GM12878 (cell line): ENCODE measurements around the gene NPM3. TPM values are rescaled to one million over a fixed set of nuclear protein-coding genes. Genes with fewer than 3 reads are reported as not detected.

Source experiments
- ATAC-seq: fragments of 200-7000 bp; cut with Tn5 transposase; 3 replicates; pipeline ENCODE4 v1.9.1; 2020; ENCODE audit warnings: mild to moderate bottlenecking, moderate library complexity
- BruUV-seq: library from RNA; stranded (reverse); fragments of 400-500 nt; replicated peaks from 2 replicates; lab custom pipeline; 2021; lab: Mats Ljungman, UMichigan
- CTCF ChIA-PET: fragments of 300-600 bp; sonication (Branson Sonifier 250); formaldehyde crosslinking; extraction: SDS; loops from one replicate; lab custom pipeline; 2021; ENCODE audit warnings: inconsistent platforms; lab: Yijun Ruan, JAX
- POLR2A ChIA-PET: fragments of 350-600 bp; formaldehyde crosslinking; extraction: SDS; loops from one replicate; lab custom pipeline; 2021; ENCODE audit warnings: inconsistent platforms; lab: Charles Lee
- RAD21 ChIA-PET: fragments of 300-600 bp; sonication (Branson Sonifier 250); formaldehyde crosslinking; loops from one replicate; lab custom pipeline; 2023; ENCODE audit warnings: antibody characterized with exemption; ENCODE audit not compliant: unreplicated experiment; lab: Charles Lee
- SMC1A ChIA-PET: fragments of 300-600 bp; sonication (Branson Sonifier 250); formaldehyde crosslinking; loops from one replicate; lab custom pipeline; 2023; ENCODE audit not compliant: unreplicated experiment, uncharacterized antibody; lab: Charles Lee
- DNase-seq: peaks from one replicate; pipeline ENCODE4 v3.0.0-alpha.2; 2011; ENCODE audit warnings: low read depth, low spot score
- FAIRE-seq: peaks from 3 replicates; lab custom pipeline; 2011; peaks lifted over from hg19 to GRCh38; lab: Jason Lieb, UNC
- H2AFZ ChIP-seq: 2 replicates; pipeline ENCODE4 v1.6.0; 2011; ENCODE audit warnings: low read depth, low read length, control low read depth; ENCODE audit not compliant: control insufficient read depth
- H3K27ac ChIP-seq: 2 replicates; pipeline ENCODE4 v1.5.1; 2011; ENCODE audit warnings: control low read depth; ENCODE audit not compliant: control insufficient read depth, insufficient read depth
- H3K27me3 ChIP-seq, 2 experiments: replicated peaks in 1 of 2; 2 replicates each; pipeline versions ENCODE4 v1.6.0 to v1.6.1; 2011; ENCODE audit warnings: low read length in 1 of 2; ENCODE audit not compliant: control insufficient read depth in 2 of 2, insufficient read depth in 2 of 2
- H3K36me3 ChIP-seq, 2 experiments: 2 replicates each; pipeline ENCODE4 v1.5.1; 2011; ENCODE audit warnings: low read length in 1 of 2; ENCODE audit not compliant: control insufficient read depth in 2 of 2, insufficient read depth in 2 of 2
- H3K4me1 ChIP-seq: 2 replicates; pipeline ENCODE4 v1.6.1; 2011; ENCODE audit warnings: mild to moderate bottlenecking, low read length, moderate library complexity, mixed read lengths; ENCODE audit not compliant: control insufficient read depth, insufficient read depth
- H3K4me2 ChIP-seq: 2 replicates; pipeline ENCODE4 v1.6.0; 2011; ENCODE audit warnings: control low read depth; ENCODE audit not compliant: control insufficient read depth, insufficient read depth
- H3K4me3 ChIP-seq: fragments of 200-600 bp; sonication (generic); 2 replicates; pipeline ENCODE4 v1.5.1; 2016
- H3K79me2 ChIP-seq: 2 replicates; pipeline ENCODE4 v1.6.0; 2011; ENCODE audit warnings: low read length; ENCODE audit not compliant: control insufficient read depth, insufficient read depth
- H3K9ac ChIP-seq: 2 replicates; pipeline ENCODE4 v1.8.0; 2011; ENCODE audit warnings: low read length, control low read depth, mixed read lengths; ENCODE audit not compliant: control insufficient read depth, insufficient read depth
- H3K9me3 ChIP-seq: replicated peaks from 3 replicates; pipeline ENCODE4 v1.5.1; 2011; ENCODE audit warnings: mild to moderate bottlenecking, low read length; ENCODE audit not compliant: control insufficient read depth, insufficient read depth
- H4K20me1 ChIP-seq: 2 replicates; pipeline ENCODE4 v1.6.0; 2011; ENCODE audit not compliant: control insufficient read depth, insufficient read depth
- MXI1 ChIP-seq: fragments of 150-350 bp; IDR thresholded peaks from 2 replicates; pipeline ENCODE4 v1.6.1; 2011; ENCODE audit warnings: low read depth, mild to moderate bottlenecking, inconsistent platforms, low read length, improper control_type of control experiment
- NFIC ChIP-seq: IDR thresholded peaks from 2 replicates; pipeline ENCODE4 v1.6.1; 2012; ENCODE audit warnings: low read depth, mild to moderate bottlenecking, inconsistent platforms, low read length, moderate library complexity
- NR2C2 ChIP-seq: IDR thresholded peaks from 2 replicates; pipeline ENCODE4 v1.6.1; 2011; ENCODE audit warnings: borderline replicate concordance, low read depth; ENCODE audit not compliant: control insufficient read depth, insufficient read length
- PAX5 ChIP-seq: IDR thresholded peaks from 2 replicates; pipeline ENCODE4 v1.6.1; 2011; ENCODE audit warnings: low read depth, low read length, borderline replicate concordance
- POLR2AphosphoS2 ChIP-seq: IDR thresholded peaks from 2 replicates; pipeline ENCODE4 v1.6.1; 2011; ENCODE audit warnings: low read depth, mild to moderate bottlenecking, low read length, improper control_type of control experiment, moderate library complexity
- POLR2AphosphoS5 ChIP-seq: IDR thresholded peaks from 2 replicates; pipeline ENCODE4 v1.6.1; 2011; ENCODE audit warnings: mild to moderate bottlenecking, low read length, inconsistent platforms
- SMARCA5 ChIP-seq: fragments of 450-650 bp; IDR thresholded peaks from 2 replicates; pipeline ENCODE4 v1.6.1; 2017; ENCODE audit warnings: mild to moderate bottlenecking
- SRF ChIP-seq, 2 experiments: IDR thresholded peaks; 2 replicates each; pipeline ENCODE4 v1.6.1; 2011; ENCODE audit warnings: low read depth in 2 of 2, low read length in 2 of 2, mild to moderate bottlenecking in 1 of 2, moderate library complexity in 1 of 2
- WGBS: methylation state at CpG from one replicate; pipeline ENCODE4 v1.1.6; 2016; ENCODE audit warnings: low lambda C conversion rate; ENCODE audit not compliant: insufficient replicate concordance, insufficient coverage; ENCODE audit errors: missing lambda C conversion rate; 5-methylcytosine and 5-hydroxymethylcytosine counted together
- in situ Hi-C: fragments of 300-500 bp; cut with MboI; formaldehyde crosslinking; loops from 9 replicates; pipeline ENCODE4 v1.14.3; 2018; ENCODE audit warnings: mixed read lengths
- intact Hi-C: fragments of 100-400 bp; cut with micrococcal nuclease; formaldehyde crosslinking; loops from one replicate; pipeline ENCODE4 v1.14.2; 2022; ENCODE audit not compliant: unreplicated experiment
- polyA plus RNA-seq, 11 experiments: library from polyadenylated mRNA; depleted of rRNA in 4 of 11; unstranded in 6 of 11; stranded (reverse) in 5 of 11; fragments of >200 nt; fragmentation: Nextera tagmentation in 4 of 11; fragmentation: Illumina TruSeq in 1 of 11; extraction: Ambion mirVana in 4 of 11; extraction: Trizol in 1 of 11; gene quantifications; 1 replicate in 1 of 11; 2 replicates in 10 of 11; pipeline versions ENCODE4 v1.2.1 to v1.2.3, GENCODE V29; 2011 to 2016; ENCODE audit warnings: inconsistent platforms in 2 of 11, missing spikeins in 2 of 11, low read depth in 1 of 11
- total RNA-seq, 4 experiments: library from RNA; depleted of rRNA in 3 of 4; stranded (reverse); fragments of >200 nt in 3 of 4; fragmentation: Illumina TruSeq in 1 of 4; extraction: Trizol in 1 of 4; gene quantifications; 2 replicates each; pipeline versions ENCODE4 v1.2.1 to v1.2.3, GENCODE V29; 2013 to 2021
- TF ChIP-seq, protein P1 (sequence below): fragments of 450-650 bp; IDR thresholded peaks from 2 replicates; pipeline ENCODE4 v1.6.1; 2017; ENCODE audit warnings: mild to moderate bottlenecking, low read depth, inconsistent platforms; ENCODE audit not compliant: poor library complexity, severe bottlenecking
- TF ChIP-seq, protein P2 (sequence below): fragments of 450-650 bp; IDR thresholded peaks from 2 replicates; pipeline ENCODE4 v1.6.1; 2016; ENCODE audit warnings: mild to moderate bottlenecking, moderate library complexity, borderline replicate concordance
- TF ChIP-seq, protein P3 (sequence below): IDR thresholded peaks from 2 replicates; pipeline ENCODE4 v1.6.1; 2012; ENCODE audit warnings: low read length, inconsistent platforms
- TF ChIP-seq, protein P4 (sequence below): IDR thresholded peaks from 2 replicates; pipeline ENCODE4 v1.6.1; 2011; ENCODE audit warnings: low read depth, mild to moderate bottlenecking, low read length, moderate library complexity, borderline replicate concordance; ENCODE audit errors: extremely low read depth
- TF ChIP-seq, protein P5 (sequence below), 3 experiments: IDR thresholded peaks in 2 of 3; conservative IDR thresholded peaks in 1 of 3; 2 replicates each; pipeline ENCODE4 v1.5.1; 2011; ENCODE audit warnings: low read depth in 3 of 3, low read length in 3 of 3, mild to moderate bottlenecking in 3 of 3, control low read depth in 2 of 3, moderate library complexity in 2 of 3, inconsistent platforms in 1 of 3, mixed read lengths in 1 of 3; ENCODE audit not compliant: control insufficient read depth in 2 of 3, insufficient read depth in 1 of 3; ENCODE audit errors: extremely low read depth in 1 of 3

Gene NPM3
- total and polyA plus RNA-seq, 10 of the 15 experiments (the other 5 are each of a cell fraction or from before 2014, with no cell fraction given) = 13.0 to 171 (median 93.3) TPM

DNA sequence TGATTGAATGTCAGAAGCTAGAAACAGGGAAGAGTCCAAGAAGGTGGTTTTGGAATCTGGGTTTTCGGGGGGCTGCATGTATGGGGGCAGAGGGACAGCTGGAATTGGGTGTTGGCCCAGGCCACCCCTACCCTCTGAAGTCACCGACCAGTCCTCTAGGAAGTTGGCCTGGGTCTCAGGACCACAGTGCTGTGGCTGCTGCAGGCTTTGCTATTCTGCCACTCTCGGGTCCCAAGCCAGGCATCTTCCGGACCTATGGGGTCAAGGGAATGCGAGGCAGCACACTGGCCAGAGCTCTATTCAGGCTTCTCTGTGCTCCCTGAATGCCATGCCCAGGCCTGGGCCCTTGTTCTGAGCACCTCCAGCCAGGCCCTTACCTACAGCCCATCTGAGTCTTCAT lies 20.5 kb downstream of the NPM3 start:
- no peak for FAIRE-seq
- Histone ChIP-seq H3K79me2 (no peaks in the 10 kb centered on the region), H3K4me2 (no peak overlapping the region), H3K4me1 (no peaks in the 10 kb centered on the region), H3K36me3 (no peaks in the 10 kb centered on the region), H3K27ac (no peak overlapping the region), H2AFZ (no peak overlapping the region), H3K9ac (no peak overlapping the region), H4K20me1 (no peaks in the 10 kb centered on the region), H3K27me3 (peaks cover 0 to 3% of the 10 kb centered on the region in 2 experiments; a peak in 3 of 4 replicates), H3K4me3 (no peak overlapping the region), H3K9me3 (no peaks in the 10 kb centered on the region)
- ChIA-PET RAD21 (no interaction called here), CTCF (interaction anchor here (0.7 to 1.2 kb wide), 2 partner anchors 10 to 45 kb away, joined by 3 read pairs; no protein-coding TSS in a partner anchor), POLR2A (no interaction called here), SMC1A (no interaction called here)
- no peak for ATAC-seq
- 58% methylated on average over 5 of the region's 5 CpGs for WGBS
- DNase-seq = no peak
- intact Hi-C loops = no loop called here
- BruUV-seq = no TSS peak
- in situ Hi-C loops = no loop called here
- no peak for TF ChIP-seq POLR2AphosphoS5
- TF ChIP-seq, protein P1, sequence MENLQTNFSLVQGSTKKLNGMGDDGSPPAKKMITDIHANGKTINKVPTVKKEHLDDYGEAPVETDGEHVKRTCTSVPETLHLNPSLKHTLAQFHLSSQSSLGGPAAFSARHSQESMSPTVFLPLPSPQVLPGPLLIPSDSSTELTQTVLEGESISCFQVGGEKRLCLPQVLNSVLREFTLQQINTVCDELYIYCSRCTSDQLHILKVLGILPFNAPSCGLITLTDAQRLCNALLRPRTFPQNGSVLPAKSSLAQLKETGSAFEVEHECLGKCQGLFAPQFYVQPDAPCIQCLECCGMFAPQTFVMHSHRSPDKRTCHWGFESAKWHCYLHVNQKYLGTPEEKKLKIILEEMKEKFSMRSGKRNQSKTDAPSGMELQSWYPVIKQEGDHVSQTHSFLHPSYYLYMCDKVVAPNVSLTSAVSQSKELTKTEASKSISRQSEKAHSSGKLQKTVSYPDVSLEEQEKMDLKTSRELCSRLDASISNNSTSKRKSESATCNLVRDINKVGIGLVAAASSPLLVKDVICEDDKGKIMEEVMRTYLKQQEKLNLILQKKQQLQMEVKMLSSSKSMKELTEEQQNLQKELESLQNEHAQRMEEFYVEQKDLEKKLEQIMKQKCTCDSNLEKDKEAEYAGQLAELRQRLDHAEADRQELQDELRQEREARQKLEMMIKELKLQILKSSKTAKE = no peak
- no peak for TF ChIP-seq PAX5
- TF ChIP-seq MXI1 = no peak
- no peak for TF ChIP-seq NR2C2
- no peak for TF ChIP-seq SMARCA5
- TF ChIP-seq, protein P2, sequence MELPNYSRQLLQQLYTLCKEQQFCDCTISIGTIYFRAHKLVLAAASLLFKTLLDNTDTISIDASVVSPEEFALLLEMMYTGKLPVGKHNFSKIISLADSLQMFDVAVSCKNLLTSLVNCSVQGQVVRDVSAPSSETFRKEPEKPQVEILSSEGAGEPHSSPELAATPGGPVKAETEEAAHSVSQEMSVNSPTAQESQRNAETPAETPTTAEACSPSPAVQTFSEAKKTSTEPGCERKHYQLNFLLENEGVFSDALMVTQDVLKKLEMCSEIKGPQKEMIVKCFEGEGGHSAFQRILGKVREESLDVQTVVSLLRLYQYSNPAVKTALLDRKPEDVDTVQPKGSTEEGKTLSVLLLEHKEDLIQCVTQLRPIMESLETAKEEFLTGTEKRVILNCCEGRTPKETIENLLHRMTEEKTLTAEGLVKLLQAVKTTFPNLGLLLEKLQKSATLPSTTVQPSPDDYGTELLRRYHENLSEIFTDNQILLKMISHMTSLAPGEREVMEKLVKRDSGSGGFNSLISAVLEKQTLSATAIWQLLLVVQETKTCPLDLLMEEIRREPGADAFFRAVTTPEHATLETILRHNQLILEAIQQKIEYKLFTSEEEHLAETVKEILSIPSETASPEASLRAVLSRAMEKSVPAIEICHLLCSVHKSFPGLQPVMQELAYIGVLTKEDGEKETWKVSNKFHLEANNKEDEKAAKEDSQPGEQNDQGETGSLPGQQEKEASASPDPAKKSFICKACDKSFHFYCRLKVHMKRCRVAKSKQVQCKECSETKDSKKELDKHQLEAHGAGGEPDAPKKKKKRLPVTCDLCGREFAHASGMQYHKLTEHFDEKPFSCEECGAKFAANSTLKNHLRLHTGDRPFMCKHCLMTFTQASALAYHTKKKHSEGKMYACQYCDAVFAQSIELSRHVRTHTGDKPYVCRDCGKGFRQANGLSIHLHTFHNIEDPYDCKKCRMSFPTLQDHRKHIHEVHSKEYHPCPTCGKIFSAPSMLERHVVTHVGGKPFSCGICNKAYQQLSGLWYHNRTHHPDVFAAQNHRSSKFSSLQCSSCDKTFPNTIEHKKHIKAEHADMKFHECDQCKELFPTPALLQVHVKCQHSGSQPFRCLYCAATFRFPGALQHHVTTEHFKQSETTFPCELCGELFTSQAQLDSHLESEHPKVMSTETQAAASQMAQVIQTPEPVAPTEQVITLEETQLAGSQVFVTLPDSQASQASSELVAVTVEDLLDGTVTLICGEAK = no peak
- TF ChIP-seq, protein P3, sequence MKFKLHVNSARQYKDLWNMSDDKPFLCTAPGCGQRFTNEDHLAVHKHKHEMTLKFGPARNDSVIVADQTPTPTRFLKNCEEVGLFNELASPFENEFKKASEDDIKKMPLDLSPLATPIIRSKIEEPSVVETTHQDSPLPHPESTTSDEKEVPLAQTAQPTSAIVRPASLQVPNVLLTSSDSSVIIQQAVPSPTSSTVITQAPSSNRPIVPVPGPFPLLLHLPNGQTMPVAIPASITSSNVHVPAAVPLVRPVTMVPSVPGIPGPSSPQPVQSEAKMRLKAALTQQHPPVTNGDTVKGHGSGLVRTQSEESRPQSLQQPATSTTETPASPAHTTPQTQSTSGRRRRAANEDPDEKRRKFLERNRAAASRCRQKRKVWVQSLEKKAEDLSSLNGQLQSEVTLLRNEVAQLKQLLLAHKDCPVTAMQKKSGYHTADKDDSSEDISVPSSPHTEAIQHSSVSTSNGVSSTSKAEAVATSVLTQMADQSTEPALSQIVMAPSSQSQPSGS = no peak
- TF ChIP-seq, protein P4, sequence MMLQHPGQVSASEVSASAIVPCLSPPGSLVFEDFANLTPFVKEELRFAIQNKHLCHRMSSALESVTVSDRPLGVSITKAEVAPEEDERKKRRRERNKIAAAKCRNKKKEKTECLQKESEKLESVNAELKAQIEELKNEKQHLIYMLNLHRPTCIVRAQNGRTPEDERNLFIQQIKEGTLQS = no peak
- no peak for TF ChIP-seq POLR2AphosphoS2
- no peak for TF ChIP-seq NFIC
- TF ChIP-seq, protein P5, sequence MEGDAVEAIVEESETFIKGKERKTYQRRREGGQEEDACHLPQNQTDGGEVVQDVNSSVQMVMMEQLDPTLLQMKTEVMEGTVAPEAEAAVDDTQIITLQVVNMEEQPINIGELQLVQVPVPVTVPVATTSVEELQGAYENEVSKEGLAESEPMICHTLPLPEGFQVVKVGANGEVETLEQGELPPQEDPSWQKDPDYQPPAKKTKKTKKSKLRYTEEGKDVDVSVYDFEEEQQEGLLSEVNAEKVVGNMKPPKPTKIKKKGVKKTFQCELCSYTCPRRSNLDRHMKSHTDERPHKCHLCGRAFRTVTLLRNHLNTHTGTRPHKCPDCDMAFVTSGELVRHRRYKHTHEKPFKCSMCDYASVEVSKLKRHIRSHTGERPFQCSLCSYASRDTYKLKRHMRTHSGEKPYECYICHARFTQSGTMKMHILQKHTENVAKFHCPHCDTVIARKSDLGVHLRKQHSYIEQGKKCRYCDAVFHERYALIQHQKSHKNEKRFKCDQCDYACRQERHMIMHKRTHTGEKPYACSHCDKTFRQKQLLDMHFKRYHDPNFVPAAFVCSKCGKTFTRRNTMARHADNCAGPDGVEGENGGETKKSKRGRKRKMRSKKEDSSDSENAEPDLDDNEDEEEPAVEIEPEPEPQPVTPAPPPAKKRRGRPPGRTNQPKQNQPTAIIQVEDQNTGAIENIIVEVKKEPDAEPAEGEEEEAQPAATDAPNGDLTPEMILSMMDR (IDR thresholded peaks at IDR 0.05 in 2 of 3, conservative IDR thresholded peaks at IDR 0.05 in 1 of 3; ENCODE audit: control insufficient read depth in 2 of 3, extremely low read depth in 1 of 3, insufficient read depth in 1 of 3, low read depth in 3 of 3, low read length in 3 of 3) = no peak
- TF ChIP-seq SRF (IDR thresholded peaks at IDR 0.05; ENCODE audit: low read depth in 2 of 2, low read length in 2 of 2) = no peak
